CD14-positive monocyte (primary cell): Measurements from ENCODE around the gene MTG2. TPM values are rescaled to one million over a fixed set of nuclear protein-coding genes. Genes with fewer than 3 reads are reported as not detected.

Source experiments
- DNase-seq, 3 donors: peaks; one replicate each; pipeline ENCODE4 v3.0.0-alpha.2; 2011 to 2022
- H2AFZ ChIP-seq: 2 replicates; pipeline ENCODE4 v1.6.0; 2012; ENCODE audit warnings: mild to moderate bottlenecking, low read depth, low read length, inconsistent platforms; ENCODE audit not compliant: insufficient read depth, poor library complexity, severe bottlenecking
- H3K27ac ChIP-seq, 2 donors: 1 replicate in 1 of 2; 2 replicates in 1 of 2; pipeline ENCODE4 v1.5.1; 2012 to 2013; ENCODE audit warnings: low read length in 2 of 2, control low read depth in 1 of 2, inconsistent platforms in 1 of 2, low read depth in 1 of 2, mild to moderate bottlenecking in 1 of 2
- H3K27me3 ChIP-seq, 2 donors: one replicate each; pipeline versions ENCODE4 v1.6.0 to v1.6.1; 2011 to 2013; ENCODE audit warnings: low read length in 2 of 2; ENCODE audit not compliant: control insufficient read depth in 2 of 2, insufficient read depth in 2 of 2
- H3K36me3 ChIP-seq, 2 donors: replicated peaks in 1 of 2; 1 replicate in 1 of 2; 2 replicates in 1 of 2; pipeline versions ENCODE4 v1.5.1 to v1.6.1; 2012 to 2013; ENCODE audit warnings: low read length in 2 of 2, control low read depth in 1 of 2, inconsistent platforms in 1 of 2, mild to moderate bottlenecking in 1 of 2; ENCODE audit not compliant: insufficient read depth in 2 of 2, control insufficient read depth in 1 of 2
- H3K4me1 ChIP-seq, 2 donors: 1 replicate in 1 of 2; 2 replicates in 1 of 2; pipeline versions ENCODE4 v1.5.1 to v1.6.1; 2012 to 2013; ENCODE audit warnings: low read length in 2 of 2, control low read depth in 1 of 2, inconsistent platforms in 1 of 2, mild to moderate bottlenecking in 1 of 2, moderate library complexity in 1 of 2; ENCODE audit not compliant: insufficient read depth in 2 of 2, control insufficient read depth in 1 of 2
- H3K4me2 ChIP-seq: replicated peaks from 2 replicates; pipeline ENCODE3; 2012; ENCODE audit warnings: low read length, moderate library complexity, mild to moderate bottlenecking; ENCODE audit not compliant: poor library complexity, severe bottlenecking; ENCODE audit errors: extremely low read depth
- H3K4me3 ChIP-seq, 3 experiments: fragments of 200-600 bp in 1 of 3; sonication (generic) in 1 of 3; replicated peaks in 1 of 3; 1 replicate in 2 of 3; 2 replicates in 1 of 3; pipeline ENCODE4 v1.5.1; 2011 to 2013; ENCODE audit warnings: low read length in 3 of 3, mild to moderate bottlenecking in 3 of 3, control low read depth in 2 of 3, low read depth in 2 of 3, inconsistent platforms in 1 of 3, moderate library complexity in 1 of 3
- H3K79me2 ChIP-seq: 2 replicates; pipeline ENCODE4 v1.6.0; 2012; ENCODE audit warnings: mild to moderate bottlenecking, control low read depth, inconsistent platforms, low read length, moderate library complexity; ENCODE audit not compliant: insufficient read depth
- H3K9ac ChIP-seq: 2 replicates; pipeline ENCODE4 v1.6.0; 2017; ENCODE audit warnings: low read length, mild to moderate bottlenecking; ENCODE audit not compliant: insufficient read depth, poor library complexity, severe bottlenecking
- H3K9me3 ChIP-seq, 2 donors: replicated peaks in 1 of 2; 1 replicate in 1 of 2; 2 replicates in 1 of 2; pipeline versions ENCODE4 v1.5.1 to v1.6.1; 2012 to 2013; ENCODE audit warnings: low read length in 2 of 2, control low read depth in 1 of 2; ENCODE audit not compliant: control insufficient read depth in 1 of 2, insufficient read depth in 1 of 2
- H4K20me1 ChIP-seq: 2 replicates; pipeline ENCODE4 v1.6.0; 2012; ENCODE audit warnings: mild to moderate bottlenecking, low read length, control low read depth, moderate library complexity; ENCODE audit not compliant: insufficient read depth
- H3K27ac Mint-ChIP-seq, 7 donors: one replicate each; pipeline ENCODE4 v1.8.0; 2020; ENCODE audit warnings: mild to moderate bottlenecking in 7 of 7, mixed read lengths in 7 of 7, moderate library complexity in 6 of 7, inconsistent platforms in 2 of 7
- H3K27me3 Mint-ChIP-seq, 3 donors: one replicate each; pipeline ENCODE4 v1.8.0; 2021 to 2022; ENCODE audit warnings: low read depth in 3 of 3, mild to moderate bottlenecking in 3 of 3, mixed read lengths in 3 of 3, moderate library complexity in 3 of 3, inconsistent platforms in 1 of 3
- H3K36me3 Mint-ChIP-seq, 2 donors: one replicate each; pipeline ENCODE4 v1.8.0; 2020; ENCODE audit warnings: mixed read lengths in 2 of 2, inconsistent platforms in 1 of 2, mild to moderate bottlenecking in 1 of 2
- H3K4me1 Mint-ChIP-seq: one replicate; pipeline ENCODE4 v1.8.0; 2020; ENCODE audit warnings: mild to moderate bottlenecking, mixed read lengths
- H3K4me3 Mint-ChIP-seq, 2 donors: one replicate each; pipeline ENCODE4 v1.8.0; 2020; ENCODE audit warnings: mild to moderate bottlenecking in 2 of 2, mixed read lengths in 2 of 2, moderate library complexity in 1 of 2
- H3K9me3 Mint-ChIP-seq, 7 donors: one replicate each; pipeline ENCODE4 v1.8.0; 2020 to 2022; ENCODE audit warnings: mixed read lengths in 7 of 7, mild to moderate bottlenecking in 6 of 7, moderate library complexity in 6 of 7, inconsistent platforms in 2 of 7
- WGBS: methylation state at CpG from one replicate; pipeline ENCODE4 v1.1.5; 2013; ENCODE audit warnings: missing lambda C conversion rate; ENCODE audit not compliant: insufficient coverage; 5-methylcytosine and 5-hydroxymethylcytosine counted together
- intact Hi-C, 2 donors: fragments of 100-400 bp; cut with micrococcal nuclease; formaldehyde crosslinking; loops; one replicate each; pipeline versions ENCODE4 v1.15.0 to v1.15.1; 2023
- polyA plus RNA-seq, 3 donors: library from polyadenylated mRNA; depleted of rRNA in 1 of 3; unstranded in 2 of 3; stranded (reverse) in 1 of 3; fragments of 300-500 nt in 2 of 3; fragments of >200 nt in 1 of 3; fragmentation: Illumina TruSeq in 2 of 3; gene quantifications; 1 replicate in 2 of 3; 2 replicates in 1 of 3; pipeline ENCODE4 v1.2.3, GENCODE V29; 2012 to 2021
- TF ChIP-seq, protein P1 (sequence below): fragments of 200-600 bp; IDR thresholded peaks from one replicate; pipeline ENCODE4 v1.8.0; 2022; ENCODE audit warnings: antibody characterized with exemption, mild to moderate bottlenecking

Gene MTG2
- polyA plus RNA-seq, 3 donors: 10.8 to 16.1 (median 14.9) TPM

DNA sequence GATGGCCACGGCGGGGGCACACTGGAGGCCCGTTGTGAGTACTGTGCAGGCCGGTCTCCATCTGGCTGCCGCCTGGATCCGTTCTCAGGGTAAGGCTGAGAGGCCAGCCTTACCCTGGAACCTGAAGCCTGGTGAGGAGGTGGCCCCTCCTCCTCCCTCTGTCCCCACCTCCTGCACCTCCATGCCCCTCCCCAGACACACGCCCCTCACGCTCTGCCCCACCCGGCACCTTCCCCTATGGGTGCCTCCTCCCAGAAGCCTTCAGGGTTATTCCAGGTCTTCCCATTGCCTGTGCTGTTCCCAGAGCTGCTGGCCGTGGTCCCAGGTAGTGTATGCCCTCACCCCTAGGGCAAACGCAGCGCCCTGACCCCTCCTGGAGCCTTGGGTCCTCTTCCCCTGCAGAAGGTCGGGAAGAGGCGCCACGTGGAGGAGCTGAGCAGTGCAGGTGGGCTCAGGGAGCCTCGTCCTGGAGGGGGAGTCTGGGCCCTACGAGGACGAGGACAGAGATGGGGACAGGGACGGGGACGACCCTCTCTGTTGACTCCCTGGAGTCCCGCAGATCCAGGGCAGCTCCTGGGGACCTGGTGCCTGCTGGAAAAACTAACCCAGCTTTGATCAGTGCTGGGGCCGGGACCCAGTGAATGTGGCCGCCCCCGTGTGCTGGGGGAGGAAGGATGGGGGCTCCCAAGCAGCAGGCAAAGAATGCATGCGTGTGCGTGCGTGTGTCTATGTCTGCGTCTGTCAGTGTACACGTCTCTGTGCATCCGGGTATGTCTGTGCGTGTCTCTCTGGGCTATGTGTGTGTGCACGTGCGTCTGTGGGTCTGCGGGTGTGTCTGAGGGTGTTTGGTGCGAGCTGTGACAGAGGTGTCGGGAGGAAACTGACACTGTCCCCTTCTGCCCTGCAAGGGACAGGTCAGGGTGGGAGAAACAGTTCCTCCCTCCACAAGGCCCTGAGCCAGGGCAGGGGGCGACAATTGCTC lies 45.4 kb downstream of the MTG2 start:
- Histone ChIP-seq H3K36me3 (no peaks in the 10 kb centered on the region), H3K9ac (no peak overlapping the region), H3K9me3 (peaks cover 0 to 11% of the 10 kb centered on the region in 2 donors), H4K20me1 (no peaks in the 10 kb centered on the region), H3K27ac (no peak overlapping the region), H3K4me1 (no peaks in the 10 kb centered on the region), H3K4me2 (no peak overlapping the region), H2AFZ (no peak overlapping the region), H3K27me3 (no peaks in the 10 kb centered on the region), H3K4me3 (no peak overlapping the region), H3K79me2 (no peaks in the 10 kb centered on the region)
- peaks cover 6 to 24% (median 24%) of the 10 kb centered on the region in 3 donors for H3K27me3 Mint-ChIP-seq
- peaks cover 0 to 3% (median 0%) of the 10 kb centered on the region in 7 donors for H3K9me3 Mint-ChIP-seq
- intact Hi-C loops: no loop called here
- no peaks in the 10 kb centered on the region for H3K36me3 Mint-ChIP-seq
- WGBS: 65% methylated on average over 31 of the region's 37 CpGs
- TF ChIP-seq, protein P1, sequence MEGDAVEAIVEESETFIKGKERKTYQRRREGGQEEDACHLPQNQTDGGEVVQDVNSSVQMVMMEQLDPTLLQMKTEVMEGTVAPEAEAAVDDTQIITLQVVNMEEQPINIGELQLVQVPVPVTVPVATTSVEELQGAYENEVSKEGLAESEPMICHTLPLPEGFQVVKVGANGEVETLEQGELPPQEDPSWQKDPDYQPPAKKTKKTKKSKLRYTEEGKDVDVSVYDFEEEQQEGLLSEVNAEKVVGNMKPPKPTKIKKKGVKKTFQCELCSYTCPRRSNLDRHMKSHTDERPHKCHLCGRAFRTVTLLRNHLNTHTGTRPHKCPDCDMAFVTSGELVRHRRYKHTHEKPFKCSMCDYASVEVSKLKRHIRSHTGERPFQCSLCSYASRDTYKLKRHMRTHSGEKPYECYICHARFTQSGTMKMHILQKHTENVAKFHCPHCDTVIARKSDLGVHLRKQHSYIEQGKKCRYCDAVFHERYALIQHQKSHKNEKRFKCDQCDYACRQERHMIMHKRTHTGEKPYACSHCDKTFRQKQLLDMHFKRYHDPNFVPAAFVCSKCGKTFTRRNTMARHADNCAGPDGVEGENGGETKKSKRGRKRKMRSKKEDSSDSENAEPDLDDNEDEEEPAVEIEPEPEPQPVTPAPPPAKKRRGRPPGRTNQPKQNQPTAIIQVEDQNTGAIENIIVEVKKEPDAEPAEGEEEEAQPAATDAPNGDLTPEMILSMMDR: no peak
- no peak overlapping the region for H3K4me3 Mint-ChIP-seq
- H3K4me1 Mint-ChIP-seq: no peaks in the 10 kb centered on the region
- no peak for DNase-seq
- no peak overlapping the region for H3K27ac Mint-ChIP-seq

DNA sequence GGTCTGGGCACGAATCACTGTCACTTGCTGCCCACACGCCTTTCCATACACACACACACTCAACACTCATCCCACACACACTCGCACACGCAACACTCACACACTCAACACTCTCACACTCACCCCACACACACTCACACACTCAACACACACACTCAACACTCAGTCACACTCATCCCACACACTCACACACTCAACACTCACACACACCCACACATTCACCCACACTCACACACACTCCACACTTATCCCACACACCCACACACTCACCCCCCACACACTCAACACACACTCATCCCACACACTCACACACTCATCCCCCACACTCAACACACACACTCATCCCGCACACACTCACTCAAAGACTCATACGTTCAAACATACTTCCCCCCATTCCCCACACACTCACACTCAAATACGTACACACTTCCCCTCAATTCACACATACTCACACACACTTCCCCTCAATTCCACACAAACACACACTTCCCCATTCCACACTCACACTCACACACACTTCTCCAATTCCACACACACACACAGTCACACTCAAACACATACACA lies 46.2 kb downstream of the MTG2 start:
- no peak overlapping the region for H3K9ac ChIP-seq
- peaks cover 6 to 22% (median 20%) of the 10 kb centered on the region in 3 donors for H3K27me3 Mint-ChIP-seq
- H3K27me3 ChIP-seq: no peaks in the 10 kb centered on the region
- H3K27ac ChIP-seq: no peak overlapping the region
- H3K36me3 ChIP-seq: no peaks in the 10 kb centered on the region
- H3K9me3 Mint-ChIP-seq: peaks cover 3 to 7% (median 5%) of the 10 kb centered on the region in 7 donors
- no peaks in the 10 kb centered on the region for H3K4me1 ChIP-seq
- no peak overlapping the region for H3K4me3 Mint-ChIP-seq
- no peaks in the 10 kb centered on the region for H3K4me1 Mint-ChIP-seq
- no peak overlapping the region for H3K27ac Mint-ChIP-seq
- H2AFZ ChIP-seq: no peak overlapping the region
- H3K79me2 ChIP-seq: no peaks in the 10 kb centered on the region
- WGBS: 69% methylated on average over 7 of the region's 7 CpGs
- TF ChIP-seq, protein P1: no peak
- H3K4me2 ChIP-seq: no peak overlapping the region
- no peak for DNase-seq
- H3K9me3 ChIP-seq: peaks cover 0 to 18% of the 10 kb centered on the region in 2 donors
- H3K36me3 Mint-ChIP-seq: no peaks in the 10 kb centered on the region
- intact Hi-C loops: no loop called here
- no peak overlapping the region for H3K4me3 ChIP-seq
- H4K20me1 ChIP-seq: no peaks in the 10 kb centered on the region
